ENCODE results near the gene ACAT1. TPM values are rescaled to one million over a fixed set of nuclear protein-coding genes. Genes with fewer than 3 reads are reported as not detected.

Gene ACAT1
- total RNA-seq, 2 experiments from 2014 or later, result 66.7 to 83.2 TPM

DNA sequence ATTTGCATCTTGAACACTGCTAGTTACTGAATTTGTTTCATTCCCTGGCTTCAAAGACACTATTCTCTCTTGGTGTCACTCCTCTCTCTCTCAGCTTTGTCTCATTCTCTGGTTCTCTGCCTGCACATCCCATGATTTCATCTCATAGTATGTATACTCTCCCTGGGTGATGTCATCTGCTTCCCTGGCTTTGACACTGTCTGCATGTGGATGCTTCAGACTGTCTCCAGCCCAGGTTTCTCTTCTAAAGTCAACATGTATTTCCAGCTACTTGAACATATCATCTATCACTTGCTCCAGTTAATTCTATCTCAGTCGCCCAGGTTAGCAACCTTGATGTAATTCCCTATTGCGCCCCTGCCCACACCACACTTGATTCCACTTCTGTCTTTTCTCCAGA lies 9.3 kb upstream of the ACAT1 start:
- H3K27ac ChIP-seq (ENCODE audit: low read depth, low read length, poor library complexity, severe bottlenecking), result no peak overlapping the region
- H3K4me1 ChIP-seq (ENCODE audit: insufficient read depth, low read length, poor library complexity, severe bottlenecking), result no peaks in the 10 kb centered on the region
- CTCF ChIA-PET (ENCODE audit: unreplicated experiment), result no interaction called here
- TF ChIP-seq, protein P1, sequence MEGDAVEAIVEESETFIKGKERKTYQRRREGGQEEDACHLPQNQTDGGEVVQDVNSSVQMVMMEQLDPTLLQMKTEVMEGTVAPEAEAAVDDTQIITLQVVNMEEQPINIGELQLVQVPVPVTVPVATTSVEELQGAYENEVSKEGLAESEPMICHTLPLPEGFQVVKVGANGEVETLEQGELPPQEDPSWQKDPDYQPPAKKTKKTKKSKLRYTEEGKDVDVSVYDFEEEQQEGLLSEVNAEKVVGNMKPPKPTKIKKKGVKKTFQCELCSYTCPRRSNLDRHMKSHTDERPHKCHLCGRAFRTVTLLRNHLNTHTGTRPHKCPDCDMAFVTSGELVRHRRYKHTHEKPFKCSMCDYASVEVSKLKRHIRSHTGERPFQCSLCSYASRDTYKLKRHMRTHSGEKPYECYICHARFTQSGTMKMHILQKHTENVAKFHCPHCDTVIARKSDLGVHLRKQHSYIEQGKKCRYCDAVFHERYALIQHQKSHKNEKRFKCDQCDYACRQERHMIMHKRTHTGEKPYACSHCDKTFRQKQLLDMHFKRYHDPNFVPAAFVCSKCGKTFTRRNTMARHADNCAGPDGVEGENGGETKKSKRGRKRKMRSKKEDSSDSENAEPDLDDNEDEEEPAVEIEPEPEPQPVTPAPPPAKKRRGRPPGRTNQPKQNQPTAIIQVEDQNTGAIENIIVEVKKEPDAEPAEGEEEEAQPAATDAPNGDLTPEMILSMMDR (conservative IDR thresholded peaks at IDR 0.05; ENCODE audit: low read length), result no peak
- no peak for TF ChIP-seq EZH2phosphoT487 (IDR thresholded peaks at IDR 0.05; ENCODE audit: borderline replicate concordance, low read depth, low read length)
- H3K36me3 ChIP-seq (ENCODE audit: insufficient read depth, low read length), result 0 out of 2 replicates have a peak, but pooled peaks cover 4% of the 10 kb centered on the region
- no peaks in the 10 kb centered on the region for H4K20me1 ChIP-seq (ENCODE audit: insufficient read depth, low read length)
- no peaks in the 10 kb centered on the region for H3K9me3 ChIP-seq (ENCODE audit: low read length)
- H3K4me3 ChIP-seq (ENCODE audit: low read depth, low read length, poor library complexity, severe bottlenecking), result no peak overlapping the region
- no peaks in the 10 kb centered on the region for H3K9me2 ChIP-seq (ENCODE audit: insufficient read depth, low read length)
- intact Hi-C loops (cut with micrococcal nuclease; ENCODE audit: unreplicated experiment), result loop anchor here (10.0 kb wide), 1 partner anchor 303 kb away; no protein-coding TSS in a partner anchor
- H2AFZ ChIP-seq (ENCODE audit: low read length), result no peak overlapping the region
- no peaks in the 10 kb centered on the region for H3K79me2 ChIP-seq (ENCODE audit: insufficient read depth, low read depth, low read length)
- DNase-seq (ENCODE audit: low spot score), result no peak
- no peak overlapping the region for H3K4me2 ChIP-seq (ENCODE audit: low read length)
- BruUV-seq (replicated peaks), result no TSS peak
- POLR2A ChIA-PET, result interaction anchor here (0.6 kb wide), 1 partner anchor 114 kb away, joined by 3 read pairs; no protein-coding TSS in a partner anchor

DNA sequence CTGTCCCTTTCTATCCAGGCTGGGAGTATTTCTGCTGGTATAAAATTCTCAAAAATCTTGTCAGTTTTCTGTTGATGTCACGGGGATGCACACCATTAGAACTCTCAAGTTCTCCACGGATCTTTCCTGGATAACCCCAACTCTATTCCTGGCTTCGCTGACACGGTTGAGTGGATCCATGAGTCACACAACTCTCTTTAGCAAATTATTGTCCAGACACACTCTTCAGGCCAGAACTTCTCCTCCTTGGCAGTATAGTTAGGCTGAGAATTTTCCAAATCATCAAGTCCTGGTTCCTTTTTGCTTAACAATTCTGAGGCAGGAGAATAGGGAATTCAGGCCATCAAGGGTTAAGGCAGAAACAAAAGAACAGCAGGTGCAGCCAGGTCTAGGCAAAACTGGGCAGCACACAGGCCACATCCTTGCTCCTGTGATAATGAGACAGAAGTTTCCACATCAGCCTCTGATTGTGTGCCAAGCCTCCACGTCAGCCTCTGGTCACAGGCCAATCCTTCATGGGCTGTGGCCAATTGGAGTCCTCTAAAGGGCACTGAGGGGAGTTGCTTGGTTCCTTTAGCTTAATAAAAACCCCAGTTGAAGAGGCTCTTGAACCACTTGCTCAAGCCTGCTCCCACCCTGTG lies 5.7 kb upstream of the ACAT1 start:
- no peaks in the 10 kb centered on the region for H3K9me3 ChIP-seq (ENCODE audit: low read length)
- no peaks in the 10 kb centered on the region for H3K79me2 ChIP-seq (ENCODE audit: insufficient read depth, low read depth, low read length)
- TF ChIP-seq EZH2phosphoT487 (IDR thresholded peaks at IDR 0.05; ENCODE audit: borderline replicate concordance, low read depth, low read length), result no peak
- TF ChIP-seq, protein P1 (conservative IDR thresholded peaks at IDR 0.05; ENCODE audit: low read length), result no peak
- H3K36me3 ChIP-seq (ENCODE audit: insufficient read depth, low read length), result no peaks in the 10 kb centered on the region
- no peaks in the 10 kb centered on the region for H3K9me2 ChIP-seq (ENCODE audit: insufficient read depth, low read length)
- no peak overlapping the region for H3K4me3 ChIP-seq (ENCODE audit: low read depth, low read length, poor library complexity, severe bottlenecking)
- H2AFZ ChIP-seq (ENCODE audit: low read length), result no peak overlapping the region
- peak; percentile 9 for DNase-seq (ENCODE audit: low spot score)
- CTCF ChIA-PET (ENCODE audit: unreplicated experiment), result no interaction called here
- H4K20me1 ChIP-seq (ENCODE audit: insufficient read depth, low read length), result no peaks in the 10 kb centered on the region
- intact Hi-C loops (cut with micrococcal nuclease; ENCODE audit: unreplicated experiment), result loop anchor here (10.0 kb wide), 1 partner anchor 299 kb away; no protein-coding TSS in a partner anchor
- POLR2A ChIA-PET, result interaction anchor here (1.0 kb wide), 1 partner anchor 16 kb away, joined by 3 read pairs; no protein-coding TSS in a partner anchor
- BruUV-seq (replicated peaks), result no TSS peak
- H3K27ac ChIP-seq (ENCODE audit: low read depth, low read length, poor library complexity, severe bottlenecking), result no peak overlapping the region
- no peak overlapping the region for H3K4me2 ChIP-seq (ENCODE audit: low read length)
- peaks cover under 1% of the 10 kb centered on the region for H3K4me1 ChIP-seq (ENCODE audit: insufficient read depth, low read length, poor library complexity, severe bottlenecking)

Measured in OCI-LY7 (cell line).